ENCODE results near the gene CNKSR2.
A peak's percentile ranks its signal among the peaks of the same experiment; 100 is the strongest.

Gene CNKSR2

GRCh38 chrX:21678048-21678612 lies 303.9 kb downstream of the CNKSR2 start:
- DNase-seq, result no peak

- no peak for DNase-seq
Measured at GRCh38 chrX:21683941-21684340, 309.7 kb downstream of the CNKSR2 start.

GRCh38 chrX:21691512-21692018 lies 317.3 kb downstream of the CNKSR2 start:
- peak in 1 of 5 donors; percentile 2 for DNase-seq

GRCh38 chrX:21698272-21698671 lies 324.1 kb downstream of the CNKSR2 start:
- no peak for DNase-seq

GRCh38 chrX:21699136-21699535 lies 324.9 kb downstream of the CNKSR2 start:
- DNase-seq, result no peak

GRCh38 chrX:21700275-21700674 lies 326.1 kb downstream of the CNKSR2 start:
- DNase-seq, result no peak

GRCh38 chrX:21700967-21701366 lies 326.7 kb downstream of the CNKSR2 start:
- no peak for DNase-seq

- no peak for DNase-seq
Measured at GRCh38 chrX:21702725-21703124, 328.5 kb downstream of the CNKSR2 start.
